HCT116 (cell line): ENCODE data around the gene PLCB2. TPM values are rescaled to one million over a fixed set of nuclear protein-coding genes. Genes with fewer than 3 reads are reported as not detected.

Experiments used
- ATAC-seq: fragments of 200-7000 bp; cut with Tn5 transposase; 2 replicates; pipeline ENCODE4 v1.9.1; 2020; ENCODE audit warnings: mild to moderate bottlenecking, moderate library complexity
- BruUV-seq: library from RNA; stranded (reverse); fragments of 400-500 nt; replicated peaks from 2 replicates; lab custom pipeline; 2021; lab: Mats Ljungman, UMichigan
- CTCF ChIA-PET: fragments of 300-600 bp; sonication (Branson Sonifier 250); formaldehyde crosslinking; loops from one replicate; lab custom pipeline; 2021; ENCODE audit warnings: antibody characterized with exemption; lab: Charles Lee
- POLR2A ChIA-PET: fragments of 300-600, 350-600 bp; sonication (Branson Sonifier 250); formaldehyde crosslinking; loops from one replicate; lab custom pipeline; 2021; ENCODE audit warnings: antibody characterized with exemption; lab: Charles Lee
- RAD21 ChIA-PET, 2 experiments: fragments of 300-600 bp; sonication (Branson Sonifier 250); formaldehyde crosslinking; loops; one replicate each; lab custom pipeline; 2023; ENCODE audit warnings: low total read pairs in 2 of 2; ENCODE audit not compliant: uncharacterized antibody in 2 of 2, unreplicated experiment in 2 of 2, low non-redundant PET in 1 of 2; lab: Charles Lee
- DNase-seq: peaks from one replicate; pipeline ENCODE4 v3.0.0-alpha.2; 2010; ENCODE audit warnings: low read depth, low spot score
- H2AFZ ChIP-seq: fragments of 200-600 bp; shearing (Covaris generic), sonication (generic); 2 replicates; pipeline ENCODE4 v1.6.1; 2017; ENCODE audit warnings: low read depth, mixed run types, mixed read lengths, antibody characterized with exemption, low read length; ENCODE audit not compliant: poor library complexity, severe bottlenecking
- H3K27ac ChIP-seq: 2 replicates; pipeline ENCODE4 v1.5.1; 2012; ENCODE audit warnings: low read depth, low read length
- H3K27me3 ChIP-seq: fragments of 200-600 bp; sonication (generic); 2 replicates; pipeline ENCODE4 v1.6.1; 2016; ENCODE audit warnings: mixed run types, low read length, mixed read lengths; ENCODE audit not compliant: insufficient read depth
- H3K36me3 ChIP-seq, 2 experiments: fragments of 200-500 bp in 1 of 2; fragments of 200-600 bp in 1 of 2; sonication (Bioruptor generic) in 1 of 2; sonication (generic) in 1 of 2; 2 replicates each; pipeline versions ENCODE4 v1.5.1 to v1.6.1; 2014 to 2016; ENCODE audit warnings: low read length in 2 of 2, inconsistent platforms in 1 of 2, mixed read lengths in 1 of 2, mixed run types in 1 of 2; ENCODE audit not compliant: insufficient read depth in 2 of 2, control insufficient read depth in 1 of 2
- H3K4me1 ChIP-seq, 2 experiments: fragments of 200-600 bp in 1 of 2; sonication (generic) in 1 of 2; 2 replicates each; pipeline versions ENCODE4 v1.5.1 to v1.6.1; 2012 to 2017; ENCODE audit warnings: low read length in 2 of 2, inconsistent platforms in 1 of 2, mild to moderate bottlenecking in 1 of 2, mixed read lengths in 1 of 2, mixed run types in 1 of 2, moderate library complexity in 1 of 2; ENCODE audit not compliant: insufficient read depth in 2 of 2, control insufficient read depth in 1 of 2
- H3K4me2 ChIP-seq: fragments of 200-600 bp; sonication (generic); 2 replicates; pipeline ENCODE4 v1.6.1; 2017; ENCODE audit warnings: mixed run types, low read length, mixed read lengths
- H3K4me3 ChIP-seq, 2 experiments: fragments of 200-600 bp in 1 of 2; sonication (generic) in 1 of 2; replicated peaks in 1 of 2; 2 replicates each; pipeline ENCODE4 v1.5.1; 2011 to 2016; ENCODE audit warnings: low read length in 2 of 2, control low read depth in 1 of 2, low read depth in 1 of 2, mild to moderate bottlenecking in 1 of 2, mixed read lengths in 1 of 2, mixed run types in 1 of 2
- H3K79me2 ChIP-seq: fragments of 200-600 bp; sonication (generic); 2 replicates; pipeline ENCODE4 v1.6.1; 2017; ENCODE audit warnings: mild to moderate bottlenecking, mixed run types, low read length, moderate library complexity, mixed read lengths; ENCODE audit not compliant: insufficient read depth
- H3K9ac ChIP-seq: fragments of 200-600 bp; sonication (generic); 2 replicates; pipeline ENCODE4 v1.6.1; 2016; ENCODE audit warnings: low read length, mixed read lengths
- H3K9me2 ChIP-seq: fragments of 200-600 bp; sonication (generic), shearing (Covaris generic); 2 replicates; pipeline ENCODE4 v1.6.1; 2017; ENCODE audit warnings: mixed run types, mild to moderate bottlenecking, moderate library complexity; ENCODE audit not compliant: insufficient read depth
- H3K9me3 ChIP-seq, 2 experiments: fragments of 200-500 bp in 1 of 2; fragments of 200-600 bp in 1 of 2; sonication (Bioruptor generic) in 1 of 2; sonication (generic) in 1 of 2; 2 replicates each; pipeline ENCODE4 v1.6.1; 2014 to 2017; ENCODE audit warnings: low read length in 2 of 2, mixed read lengths in 2 of 2, inconsistent platforms in 1 of 2, low read depth in 1 of 2, mild to moderate bottlenecking in 1 of 2, mixed run types in 1 of 2, moderate library complexity in 1 of 2; ENCODE audit not compliant: control insufficient read depth in 1 of 2, insufficient read depth in 1 of 2
- H4K20me1 ChIP-seq: fragments of 200-600 bp; sonication (generic), shearing (Covaris generic); 2 replicates; pipeline ENCODE4 v1.6.1; 2017; ENCODE audit warnings: mixed run types, mild to moderate bottlenecking, moderate library complexity; ENCODE audit not compliant: insufficient read depth
- CBX3 ChIP-seq: IDR thresholded peaks from 2 replicates; pipeline ENCODE4 v1.6.1; 2012; ENCODE audit warnings: low read depth
- CEBPB ChIP-seq: IDR thresholded peaks from 2 replicates; pipeline ENCODE4 v1.6.1; 2012; ENCODE audit warnings: low read depth
- EGR1 ChIP-seq: IDR thresholded peaks from 2 replicates; pipeline ENCODE4 v1.6.1; 2012; ENCODE audit warnings: low read depth
- EZH2 ChIP-seq: fragments of 200-600 bp; sonication (generic); IDR thresholded peaks from 2 replicates; pipeline ENCODE4 v1.6.1; 2017; ENCODE audit warnings: antibody characterized with exemption, mixed run types
- EZH2phosphoT487 ChIP-seq: fragments of 200-600 bp; IDR thresholded peaks from 2 replicates; pipeline ENCODE4 v1.6.1; 2018; ENCODE audit warnings: antibody characterized with exemption, borderline replicate concordance
- JUND ChIP-seq: IDR thresholded peaks from 2 replicates; pipeline ENCODE4 v1.6.1; 2012
- POLR2AphosphoS5 ChIP-seq: IDR thresholded peaks from 2 replicates; pipeline ENCODE4 v1.6.1; 2011; ENCODE audit warnings: mild to moderate bottlenecking, low read depth, low read length, moderate library complexity
- RAD21 ChIP-seq: IDR thresholded peaks from 2 replicates; pipeline ENCODE4 v1.6.1; 2012; ENCODE audit warnings: low read depth, mild to moderate bottlenecking
- SP1 ChIP-seq: IDR thresholded peaks from 2 replicates; pipeline ENCODE4 v1.6.1; 2012; ENCODE audit warnings: low read depth
- SRF ChIP-seq: IDR thresholded peaks from 2 replicates; pipeline ENCODE4 v1.6.1; 2012; ENCODE audit warnings: low read depth
- TCF7L2 ChIP-seq: IDR thresholded peaks from 2 replicates; pipeline ENCODE4 v1.7.0; 2011; ENCODE audit warnings: borderline replicate concordance, inconsistent platforms; ENCODE audit not compliant: insufficient read depth, insufficient read length; ENCODE audit errors: extremely low read depth
- YY1 ChIP-seq: IDR thresholded peaks from 2 replicates; pipeline ENCODE4 v1.6.1; 2011; ENCODE audit warnings: low read length, low read depth, moderate library complexity, mild to moderate bottlenecking; ENCODE audit not compliant: insufficient replicate concordance; ENCODE audit errors: extremely low read depth
- intact Hi-C: fragments of 100-400 bp; cut with micrococcal nuclease; formaldehyde crosslinking; loops from 2 replicates; pipeline ENCODE4 v1.10.0; 2022
- total RNA-seq: library from RNA; stranded (reverse); gene quantifications from one replicate; pipeline ENCODE4 v1.2.1, GENCODE V29; 2021; ENCODE audit not compliant: unreplicated experiment
- TF ChIP-seq, protein P1 (sequence below): IDR thresholded peaks from 2 replicates; pipeline ENCODE4 v1.6.1; 2012
- TF ChIP-seq, protein P2 (sequence below): IDR thresholded peaks from 2 replicates; pipeline ENCODE4 v1.6.1; 2011; ENCODE audit warnings: mild to moderate bottlenecking, low read length, moderate library complexity; ENCODE audit not compliant: insufficient replicate concordance; ENCODE audit errors: extremely low read depth

The PLCB2 gene
- total RNA-seq, 1 experiment from 2014 or later: 2.8 TPM

DNA sequence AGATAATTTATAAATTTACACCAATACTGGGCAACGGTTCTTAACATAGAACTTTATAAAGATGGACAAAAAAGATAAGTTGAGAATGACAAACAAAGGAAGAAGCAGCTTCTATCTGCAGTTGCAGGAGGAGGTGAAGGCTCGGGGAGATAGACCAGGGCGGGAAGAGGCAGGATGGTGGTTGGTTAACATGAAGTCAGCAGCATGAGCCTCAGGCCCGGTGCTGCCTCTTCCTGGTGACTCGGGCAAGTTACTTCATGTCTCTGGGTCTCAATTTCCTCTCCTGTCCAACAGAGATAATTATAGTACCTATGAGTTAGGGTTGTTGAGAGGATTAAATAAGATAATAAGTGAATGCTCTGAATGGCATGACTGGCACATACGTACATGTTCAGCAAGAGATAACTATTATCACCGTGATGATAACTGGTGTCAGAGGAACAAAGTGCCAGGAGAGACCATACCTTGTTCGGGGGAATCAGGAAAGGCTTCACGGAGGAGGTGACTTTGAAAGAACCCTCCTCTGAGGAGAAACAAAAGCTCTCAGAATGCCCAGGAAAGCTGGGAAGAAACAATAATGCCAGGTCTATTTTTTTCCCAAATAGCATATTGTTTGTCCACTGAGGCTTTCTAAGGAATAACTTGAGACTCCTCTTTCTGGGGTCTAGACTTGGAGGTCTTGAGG, 64.5 kb downstream of the PLCB2 start:
- H2AFZ ChIP-seq: no peak overlapping the region
- RAD21 ChIA-PET: no interaction called here
- no peak overlapping the region for H3K4me2 ChIP-seq
- no peaks in the 10 kb centered on the region for H3K9me3 ChIP-seq
- BruUV-seq: no TSS peak
- H3K27me3 ChIP-seq: no peaks in the 10 kb centered on the region
- H3K79me2 ChIP-seq: no peaks in the 10 kb centered on the region
- H3K36me3 ChIP-seq: no peaks in the 10 kb centered on the region
- no peak for TF ChIP-seq CBX3
- TF ChIP-seq EGR1: no peak
- TF ChIP-seq JUND: no peak
- no peak for TF ChIP-seq SP1
- TF ChIP-seq POLR2AphosphoS5: no peak
- TF ChIP-seq YY1: no peak
- TF ChIP-seq EZH2phosphoT487: no peak
- TF ChIP-seq TCF7L2: no peak
- no peak for TF ChIP-seq EZH2
- TF ChIP-seq, protein P1, sequence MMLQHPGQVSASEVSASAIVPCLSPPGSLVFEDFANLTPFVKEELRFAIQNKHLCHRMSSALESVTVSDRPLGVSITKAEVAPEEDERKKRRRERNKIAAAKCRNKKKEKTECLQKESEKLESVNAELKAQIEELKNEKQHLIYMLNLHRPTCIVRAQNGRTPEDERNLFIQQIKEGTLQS: no peak
- TF ChIP-seq, protein P2, sequence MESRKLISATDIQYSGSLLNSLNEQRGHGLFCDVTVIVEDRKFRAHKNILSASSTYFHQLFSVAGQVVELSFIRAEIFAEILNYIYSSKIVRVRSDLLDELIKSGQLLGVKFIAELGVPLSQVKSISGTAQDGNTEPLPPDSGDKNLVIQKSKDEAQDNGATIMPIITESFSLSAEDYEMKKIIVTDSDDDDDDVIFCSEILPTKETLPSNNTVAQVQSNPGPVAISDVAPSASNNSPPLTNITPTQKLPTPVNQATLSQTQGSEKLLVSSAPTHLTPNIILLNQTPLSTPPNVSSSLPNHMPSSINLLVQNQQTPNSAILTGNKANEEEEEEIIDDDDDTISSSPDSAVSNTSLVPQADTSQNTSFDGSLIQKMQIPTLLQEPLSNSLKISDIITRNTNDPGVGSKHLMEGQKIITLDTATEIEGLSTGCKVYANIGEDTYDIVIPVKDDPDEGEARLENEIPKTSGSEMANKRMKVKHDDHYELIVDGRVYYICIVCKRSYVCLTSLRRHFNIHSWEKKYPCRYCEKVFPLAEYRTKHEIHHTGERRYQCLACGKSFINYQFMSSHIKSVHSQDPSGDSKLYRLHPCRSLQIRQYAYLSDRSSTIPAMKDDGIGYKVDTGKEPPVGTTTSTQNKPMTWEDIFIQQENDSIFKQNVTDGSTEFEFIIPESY: no peak
- no peak for TF ChIP-seq CEBPB
- no peak for TF ChIP-seq RAD21
- TF ChIP-seq SRF: no peak
- no peak overlapping the region for H3K9ac ChIP-seq
- no peak overlapping the region for H3K27ac ChIP-seq
- no peak for ATAC-seq
- CTCF ChIA-PET: interaction anchor here (1.3 kb wide), 1 partner anchor 15 kb away, joined by 3 read pairs; no protein-coding TSS in a partner anchor
- H4K20me1 ChIP-seq: no peaks in the 10 kb centered on the region
- H3K9me2 ChIP-seq: no peaks in the 10 kb centered on the region
- peaks cover 10 to 37% of the 10 kb centered on the region in 2 experiments for H3K4me1 ChIP-seq
- no peak for DNase-seq
- no peak overlapping the region for H3K4me3 ChIP-seq
- intact Hi-C loops: no loop called here
- POLR2A ChIA-PET: no interaction called here
